ENCODE data around the gene RNU5B-1. TPM values are rescaled to one million over a fixed set of nuclear protein-coding genes. Genes with fewer than 3 reads are reported as not detected.

RNU5B-1 gene
- total and polyA plus RNA-seq, 2 of the 8 experiments (the other 6 are each of a cell fraction or from before 2014, with no cell fraction given) = not detected

GRCh38 chr15:65339416-65339815 is 34.9 kb downstream of the RNU5B-1 start:
- Histone ChIP-seq H3K4me1 (replicated peaks in 1 of 4; ENCODE audit: control insufficient read depth in 3 of 4, insufficient read depth in 4 of 4, low read length in 3 of 4) (peaks cover 18 to 38% (median 29%) of the 10 kb centered on the region in 4 experiments), H4K8ac (ENCODE audit: extremely low read depth, insufficient read depth, low read length) (no peak overlapping the region; the same call in 1 of the 2 replicates), H3K4ac (replicated peaks; ENCODE audit: insufficient read length, low read depth, low read length) (peak overlapping the region; percentile 48), H3K79me2 (ENCODE audit: control insufficient read depth in 1 of 2, insufficient read depth in 2 of 2, low read length in 2 of 2) (no peaks in the 10 kb centered on the region; a peak in 1 of 4 replicates), H3K27me3 (replicated peaks in 1 of 4; ENCODE audit: control insufficient read depth in 3 of 4, extremely low read depth in 1 of 4, insufficient read depth in 3 of 4, low read length in 3 of 4) (no peaks in the 10 kb centered on the region), H2AFZ (ENCODE audit: low read length) (no peak overlapping the region), H2BK12ac (ENCODE audit: low read depth, low read length) (peak overlapping the region; percentile 81; the same call in 1 of the 2 replicates), H3K14ac (ENCODE audit: insufficient read length) (no peak overlapping the region), H4K5ac (ENCODE audit: insufficient read length, low read depth, low read length) (peak overlapping the region; percentile 45), H3K23me2 (ENCODE audit: low read depth, low read length) (no peaks in the 10 kb centered on the region), H3K23ac (ENCODE audit: insufficient read length) (no peak overlapping the region), H3K9ac (replicated peaks in 1 of 4; ENCODE audit: extremely low read depth in 1 of 4, low read depth in 3 of 4, low read length in 3 of 4) (0 out of 7 replicates have a peak overlapping the region, but pooled peaks of 1 of the 4 experiments have one; percentile 10), H3K56ac (replicated peaks; ENCODE audit: insufficient read length, low read depth, low read length) (no peak overlapping the region), H3K18ac (ENCODE audit: extremely low read depth, low read length) (peak overlapping the region; percentile 71), H4K20me1 (replicated peaks in 1 of 2; ENCODE audit: control insufficient read depth in 1 of 2, insufficient read depth in 2 of 2, low read length in 2 of 2) (peaks cover 4 to 6% of the 10 kb centered on the region in 2 experiments), H2BK5ac (ENCODE audit: low read depth, low read length) (peak overlapping the region; percentile 71; the same call in 1 of the 2 replicates), H2AK5ac (ENCODE audit: low read depth, low read length) (0 out of 2 replicates have a peak overlapping the region, but pooled peaks have one; percentile 82), H3K79me1 (ENCODE audit: low read depth, low read length) (peaks cover 7% of the 10 kb centered on the region), H2BK20ac (ENCODE audit: low read length) (no peak overlapping the region), H3K4me2 (ENCODE audit: insufficient read depth in 1 of 2, low read depth in 2 of 2, low read length in 2 of 2) (0 out of 4 replicates have a peak overlapping the region, but pooled peaks of 1 of the 2 experiments have one; percentile 5), H3K27ac (ENCODE audit: low read depth, low read length) (no peak overlapping the region), H3K4me3 (ENCODE audit: extremely low read depth in 1 of 4, insufficient read depth in 2 of 4, low read depth in 3 of 4, low read length in 4 of 4) (no peak overlapping the region), H2BK120ac (replicated peaks; ENCODE audit: low read depth, low read length) (no peak overlapping the region), H3K9me3 (ENCODE audit: insufficient read depth in 2 of 2, low read depth in 1 of 2, low read length in 1 of 2) (no peaks in the 10 kb centered on the region), H2BK15ac (ENCODE audit: low read length) (peak overlapping the region; percentile 96), H4K91ac (replicated peaks; ENCODE audit: insufficient read length, low read length) (peak overlapping the region; percentile 52), H3K36me3 (ENCODE audit: control insufficient read depth in 2 of 4, insufficient read depth in 4 of 4, low read length in 3 of 4) (no peaks in the 10 kb centered on the region)
- POLR2A ChIA-PET (ENCODE audit: partially characterized antibody) = interaction anchor here (0.9 to 3.7 kb wide), 4 partner anchors 27 to 40 kb away, joined by 3 to 20 read pairs (median 3); partner anchors contain the start of gene IGDCC3
- CTCF ChIA-PET (ENCODE audit: partially characterized antibody) = interaction anchor here (0.8 to 5.5 kb wide), 11 partner anchors 10 to 52 kb away, joined by 3 to 50 read pairs (median 4); no protein-coding TSS in a partner anchor
- 93% methylated on average over 6 of the region's 6 CpGs; no CpG with 5 or more reads in 1 of the 2 experiments for WGBS, 2 experiments (ENCODE audit: extremely low coverage in 1 of 2, insufficient coverage in 1 of 2, insufficient read length in 1 of 2, insufficient replicate concordance in 2 of 2, low coverage in 1 of 2, low lambda C conversion rate in 2 of 2, missing lambda C conversion rate in 1 of 2)
- FAIRE-seq (no peak), DNase-seq (ENCODE audit: low read depth in 1 of 2, low spot score in 2 of 2) (no peak)
- TF ChIP-seq NRF1 (IDR thresholded peaks at IDR 0.05; ENCODE audit: low read depth, low read length) (no peak), GABPA (IDR thresholded peaks at IDR 0.05; ENCODE audit: borderline replicate concordance, insufficient read depth, low read length) (no peak), HDAC6 (IDR thresholded peaks at IDR 0.05; ENCODE audit: low read depth, low read length) (no peak), TCF12 (IDR thresholded peaks at IDR 0.05; ENCODE audit: low read depth, low read length) (no peak), EP300 (IDR thresholded peaks at IDR 0.05; ENCODE audit: borderline replicate concordance in 1 of 2, low read depth in 2 of 2, low read length in 2 of 2) (no peak), RXRA (IDR thresholded peaks at IDR 0.05; ENCODE audit: insufficient read depth, low read depth, low read length) (no peak)
